Prostate gland (tissue), 2 donors: Measurements from ENCODE around the gene MKNK1. TPM values are rescaled to one million over a fixed set of nuclear protein-coding genes. Genes with fewer than 3 reads are reported as not detected.

Experiments used
- DNase-seq: peaks from one replicate; pipeline ENCODE4 v3.0.0-alpha.2; 2019; ENCODE audit warnings: low spot score
- H3K27ac ChIP-seq, 2 donors: fragments of 200-600 bp; sonication (generic); 2 replicates each; pipeline ENCODE4 v1.5.1; 2017 to 2019
- H3K27me3 ChIP-seq: fragments of 200-600 bp; sonication (generic); replicated peaks from 2 replicates; pipeline ENCODE4 v1.5.1; 2019; ENCODE audit not compliant: insufficient read depth
- H3K36me3 ChIP-seq, 2 donors: fragments of 200-600 bp; sonication (generic); 1 replicate in 1 of 2; 2 replicates in 1 of 2; pipeline versions ENCODE4 v1.5.1 to v1.8.1; 2017 to 2019
- H3K4me1 ChIP-seq: fragments of 200-600 bp; sonication (generic); replicated peaks from 2 replicates; pipeline ENCODE4 v1.5.1; 2019
- H3K4me3 ChIP-seq, 2 donors: fragments of 200-600 bp; sonication (generic); 2 replicates each; pipeline ENCODE4 v1.5.1; 2017 to 2019
- H3K9me3 ChIP-seq: fragments of 200-600 bp; sonication (generic); 2 replicates; pipeline ENCODE4 v1.5.1; 2017
- POLR2A ChIP-seq: fragments of 450-650 bp; IDR thresholded peaks from one replicate; pipeline ENCODE4 v1.6.1; 2016; ENCODE audit warnings: antibody characterized with exemption, mild to moderate bottlenecking
- POLR2AphosphoS5 ChIP-seq: sonication (generic); formaldehyde crosslinking; IDR thresholded peaks from one replicate; pipeline ENCODE4 v1.6.1; 2017; ENCODE audit warnings: antibody characterized with exemption
- WGBS: methylation state at CpG from one replicate; pipeline ENCODE4 v1.1.5; 2018; 5-methylcytosine and 5-hydroxymethylcytosine counted together
- intact Hi-C: fragments of 100-400 bp; cut with DNase I; formaldehyde crosslinking; loops from one replicate; pipeline ENCODE4 v1.14.2; 2022
- total RNA-seq, 2 donors: library from RNA; depleted of rRNA; stranded (reverse); fragments of >200 nt; gene quantifications; one replicate each; pipeline ENCODE4 v1.1.0, GENCODE V29; 2016
- TF ChIP-seq, protein P1 (sequence below), 4 experiments: fragments of 200-600 bp in 2 of 4; fragments of 450-650 bp in 2 of 4; sonication (generic) in 2 of 4; IDR thresholded peaks; 1 replicate in 3 of 4; 2 replicates in 1 of 4; pipeline ENCODE4 v1.5.1; 2016 to 2019; ENCODE audit warnings: antibody characterized with exemption in 4 of 4, mild to moderate bottlenecking in 2 of 4, moderate library complexity in 2 of 4

The MKNK1 gene
- total RNA-seq, 2 donors from 2014 or later, result 28.1 to 37.8 TPM

DNA sequence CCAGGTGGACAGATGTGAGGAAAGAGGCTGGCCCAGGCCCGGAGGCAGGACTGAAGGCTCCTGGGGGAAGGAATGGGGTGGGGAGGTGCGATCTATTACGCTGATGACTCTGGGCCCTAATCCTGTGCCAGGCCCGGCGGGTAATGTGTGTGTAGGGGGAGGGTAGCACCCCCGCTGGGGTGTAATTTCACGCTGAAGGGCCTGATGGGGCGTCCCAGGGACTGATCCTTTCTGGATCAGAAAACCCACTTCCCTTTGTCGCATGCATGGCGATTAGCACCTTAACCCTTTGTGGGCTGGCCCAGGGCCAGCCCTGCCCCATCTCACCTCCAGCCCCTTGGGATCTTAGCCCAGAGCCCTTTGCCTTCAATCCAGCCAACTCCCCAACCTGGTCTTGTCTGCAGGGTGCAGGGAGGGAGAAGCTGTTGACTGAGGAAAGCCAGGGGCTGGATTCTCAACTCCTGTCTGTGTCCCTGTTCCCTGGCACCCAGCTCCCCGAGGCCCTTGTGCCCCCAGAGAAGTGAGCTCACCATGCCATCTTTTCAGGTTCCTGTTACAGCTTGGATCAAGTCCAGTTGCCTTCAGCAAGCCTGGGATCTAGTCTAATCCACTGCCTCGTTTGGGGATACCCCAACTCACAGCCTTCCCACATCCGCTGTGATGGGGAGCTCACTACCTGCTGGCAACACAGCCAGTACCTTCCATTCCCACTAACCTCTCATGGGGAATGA lies 78.7 kb downstream of the MKNK1 start:
- Histone ChIP-seq H3K4me1 (no peaks in the 10 kb centered on the region), H3K27ac (no peak overlapping the region), H3K27me3 (no peaks in the 10 kb centered on the region), H3K4me3 (no peak overlapping the region), H3K36me3 (no peaks in the 10 kb centered on the region), H3K9me3 (no peaks in the 10 kb centered on the region)
- TF ChIP-seq, protein P1, sequence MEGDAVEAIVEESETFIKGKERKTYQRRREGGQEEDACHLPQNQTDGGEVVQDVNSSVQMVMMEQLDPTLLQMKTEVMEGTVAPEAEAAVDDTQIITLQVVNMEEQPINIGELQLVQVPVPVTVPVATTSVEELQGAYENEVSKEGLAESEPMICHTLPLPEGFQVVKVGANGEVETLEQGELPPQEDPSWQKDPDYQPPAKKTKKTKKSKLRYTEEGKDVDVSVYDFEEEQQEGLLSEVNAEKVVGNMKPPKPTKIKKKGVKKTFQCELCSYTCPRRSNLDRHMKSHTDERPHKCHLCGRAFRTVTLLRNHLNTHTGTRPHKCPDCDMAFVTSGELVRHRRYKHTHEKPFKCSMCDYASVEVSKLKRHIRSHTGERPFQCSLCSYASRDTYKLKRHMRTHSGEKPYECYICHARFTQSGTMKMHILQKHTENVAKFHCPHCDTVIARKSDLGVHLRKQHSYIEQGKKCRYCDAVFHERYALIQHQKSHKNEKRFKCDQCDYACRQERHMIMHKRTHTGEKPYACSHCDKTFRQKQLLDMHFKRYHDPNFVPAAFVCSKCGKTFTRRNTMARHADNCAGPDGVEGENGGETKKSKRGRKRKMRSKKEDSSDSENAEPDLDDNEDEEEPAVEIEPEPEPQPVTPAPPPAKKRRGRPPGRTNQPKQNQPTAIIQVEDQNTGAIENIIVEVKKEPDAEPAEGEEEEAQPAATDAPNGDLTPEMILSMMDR (IDR thresholded peaks at IDR 0.05), result no peak
- TF ChIP-seq POLR2AphosphoS5, result no peak
- no peak for TF ChIP-seq POLR2A
- intact Hi-C loops, result loop anchor here (5.0 kb wide), 2 partner anchors 43 to 78 kb away; no protein-coding TSS in a partner anchor
- DNase-seq, result no peak
- WGBS, result 62% methylated on average over 13 of the region's 13 CpGs

DNA sequence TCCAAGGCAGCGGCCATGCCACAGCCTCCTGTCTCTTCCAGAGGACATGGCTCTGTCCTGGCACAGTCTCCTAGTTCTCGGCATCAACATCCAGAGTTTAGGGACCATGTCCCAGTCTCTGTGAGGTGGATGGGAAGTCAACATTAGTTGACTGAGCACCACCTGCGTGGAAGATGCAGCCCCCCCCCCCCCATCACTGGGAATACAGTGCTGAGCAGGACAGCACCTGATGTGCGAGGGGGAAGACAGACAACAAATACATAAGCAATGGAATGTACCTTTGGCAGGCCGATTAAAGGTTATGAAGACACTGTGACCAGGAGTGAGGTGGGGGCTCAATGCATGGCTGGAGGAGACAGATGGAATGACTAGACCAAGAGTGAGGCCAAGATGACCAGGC lies 79.2 kb downstream of the MKNK1 start:
- WGBS, result 84% methylated on average over 5 of the region's 5 CpGs
- Histone ChIP-seq H3K27ac (no peak overlapping the region), H3K27me3 (no peaks in the 10 kb centered on the region), H3K36me3 (no peaks in the 10 kb centered on the region), H3K9me3 (no peaks in the 10 kb centered on the region), H3K4me3 (no peak overlapping the region), H3K4me1 (no peaks in the 10 kb centered on the region)
- TF ChIP-seq POLR2A, result no peak
- TF ChIP-seq, protein P1 (IDR thresholded peaks at IDR 0.05), result no peak
- no peak for TF ChIP-seq POLR2AphosphoS5
- DNase-seq, result no peak
- intact Hi-C loops, result loop anchor here (5.0 kb wide), 2 partner anchors 43 to 78 kb away; no protein-coding TSS in a partner anchor

DNA sequence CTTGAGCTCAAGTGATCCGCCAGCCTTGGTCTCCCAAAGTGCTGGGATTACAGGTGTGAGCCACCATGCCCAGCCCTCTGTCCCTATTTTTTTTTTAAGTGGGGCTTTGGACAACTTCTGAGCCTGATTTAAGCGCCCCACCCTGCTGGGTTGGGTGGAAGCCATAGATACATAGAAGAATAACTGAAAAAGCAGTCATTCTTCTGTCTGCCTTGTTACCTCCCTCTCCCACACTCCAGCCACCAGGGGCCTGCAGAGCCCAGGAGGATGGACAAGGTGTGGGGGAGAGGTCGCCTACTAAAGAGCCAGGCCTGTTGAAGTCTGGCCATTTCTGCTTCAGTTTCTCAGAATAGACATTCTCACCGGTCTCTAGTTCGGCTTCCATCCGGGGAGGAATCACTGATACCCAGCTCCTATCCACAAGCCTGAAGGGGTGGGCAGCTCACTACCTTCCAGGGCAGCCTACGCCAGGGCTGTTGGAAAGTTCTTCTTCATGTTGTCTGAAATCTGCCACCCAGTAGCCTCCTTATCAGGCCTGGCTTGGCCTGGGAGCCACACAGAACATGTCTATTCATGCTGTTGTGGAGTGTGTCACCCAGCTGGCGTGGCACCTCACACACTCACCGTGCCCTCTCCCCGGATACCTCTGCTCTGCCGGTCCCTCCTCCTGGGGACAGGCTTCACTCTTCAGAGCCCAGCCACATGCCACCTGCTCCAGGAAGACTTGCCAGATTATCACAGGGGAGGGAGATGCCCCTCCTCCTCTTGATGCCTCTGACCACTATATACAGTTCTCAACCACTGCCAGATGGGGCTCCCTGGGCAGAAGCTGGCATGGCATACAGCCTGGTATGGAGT lies 80.3 kb downstream of the MKNK1 start:
- Histone ChIP-seq H3K27me3 (no peaks in the 10 kb centered on the region), H3K27ac (no peak overlapping the region), H3K4me3 (no peak overlapping the region), H3K36me3 (no peaks in the 10 kb centered on the region), H3K9me3 (no peaks in the 10 kb centered on the region), H3K4me1 (no peaks in the 10 kb centered on the region)
- DNase-seq, result no peak
- intact Hi-C loops, result no loop called here
- TF ChIP-seq POLR2A, result no peak
- TF ChIP-seq POLR2AphosphoS5, result no peak
- TF ChIP-seq, protein P1 (IDR thresholded peaks at IDR 0.05), result no peak
- 70% methylated on average over 11 of the region's 11 CpGs for WGBS

DNA sequence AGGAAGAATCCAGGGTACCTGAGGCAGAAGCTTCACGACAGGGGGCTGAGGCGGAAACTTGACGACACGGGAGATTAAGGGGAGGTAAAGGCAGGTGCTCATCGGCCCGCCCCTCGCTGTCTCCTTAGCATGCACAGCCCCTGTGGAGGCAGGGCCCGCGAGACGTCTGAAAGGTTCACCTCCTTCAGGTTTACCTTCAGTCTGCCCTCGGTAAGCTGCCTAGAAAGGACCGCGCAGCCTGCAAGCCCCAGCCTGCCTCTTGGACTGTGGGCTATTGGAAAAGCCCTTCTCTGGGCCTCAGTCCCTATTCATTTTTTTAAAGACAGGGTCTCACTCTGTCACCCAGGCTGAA lies 81.1 kb downstream of the MKNK1 start:
- H3K27ac ChIP-seq, result no peak overlapping the region
- H3K36me3 ChIP-seq, result no peaks in the 10 kb centered on the region
- 52% methylated on average over 12 of the region's 13 CpGs for WGBS
- no peak overlapping the region for H3K4me3 ChIP-seq
- no peaks in the 10 kb centered on the region for H3K9me3 ChIP-seq
- H3K4me1 ChIP-seq, result no peaks in the 10 kb centered on the region
- TF ChIP-seq POLR2A, result no peak
- TF ChIP-seq, protein P1 (IDR thresholded peaks at IDR 0.05), result no peak
- no peak for TF ChIP-seq POLR2AphosphoS5
- DNase-seq, result no peak
- H3K27me3 ChIP-seq, result no peaks in the 10 kb centered on the region
- intact Hi-C loops, result no loop called here
